A549 treated with dexamethasone at 1 μM for 4 hours (cell line): Measurements from ENCODE around the gene ATF2. TPM values are rescaled to one million over a fixed set of nuclear protein-coding genes. Genes with fewer than 3 reads are reported as not detected.

Experiments
- total RNA-seq: library from RNA; stranded (reverse); fragments of 200-300 nt; extraction: Qiagen RNA extraction; gene quantifications from 5 replicates; pipeline ENCODE4 v1.2.3, GENCODE V29; 2022

The ATF2 gene
- 15.3 to 24.3 TPM (median 21.6 TPM) in 5 replicates for total RNA-seq

GRCh38 chr2:175167792-175168563, at the start of gene ATF2:
Gene ATF2 (minus strand): TSS chr2:175168203. CDS start chr2:175136443, 31,760 bp downstream.

DNA sequence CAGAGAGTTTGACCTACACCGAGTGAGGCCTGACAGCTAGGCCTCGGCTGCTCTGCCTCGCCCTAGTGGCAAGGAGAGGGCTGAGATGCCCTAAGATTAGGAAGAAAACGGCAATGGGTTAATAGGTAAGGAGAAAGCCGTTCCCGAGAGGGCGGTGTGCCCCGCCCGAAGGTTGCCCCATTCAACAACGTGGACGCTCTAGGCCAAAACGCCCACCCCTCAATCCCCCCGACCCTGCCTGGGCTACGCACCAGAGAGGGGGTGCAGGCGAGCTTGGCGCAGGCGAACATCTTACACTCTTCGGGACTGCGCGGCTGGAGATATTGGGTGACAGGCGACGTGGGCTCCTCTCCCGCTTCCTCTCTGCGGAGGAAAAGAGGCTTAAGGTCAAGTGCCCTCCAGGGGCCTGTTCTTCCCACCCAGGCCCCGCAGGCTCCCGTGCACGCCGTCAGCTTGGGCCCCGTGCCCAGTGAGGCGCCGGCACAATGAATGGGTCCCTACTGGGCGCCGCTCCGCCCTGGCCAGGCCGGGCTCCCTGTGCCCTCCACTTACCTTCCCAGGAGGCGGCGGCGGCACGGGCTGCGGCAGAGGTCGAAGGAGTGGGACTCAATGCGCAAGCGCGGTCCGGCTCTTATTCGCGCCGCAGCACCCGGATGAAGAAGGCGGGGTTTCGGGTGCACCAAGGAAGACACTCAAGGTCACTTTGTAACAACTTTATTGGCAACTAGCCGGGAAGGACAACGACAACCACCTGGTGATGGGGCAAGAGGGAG, 13.3 kb upstream of the ATF2 start, which contains the start of gene ATP5MC3:
ATP5MC3 (minus strand) TSS at position 607 of the 773 bp plus-strand sequence; CDS start at position 290, 317 bp downstream.

Other genes with a start within 250 kb of the ATF2 start
- gene CHN1, start 162.8 kb downstream of the ATF2 start, total RNA-seq = 17.3 to 21.5 TPM (median 18.5 TPM) in 5 replicates
- gene ATP5MC3, start 13.5 kb upstream of the ATF2 start, total RNA-seq = 426 to 450 TPM (median 433 TPM) in 5 replicates